Fibroblast of the aortic adventitia (primary cell): ENCODE measurements around the gene ZBTB11. TPM values are rescaled to one million over a fixed set of nuclear protein-coding genes. Genes with fewer than 3 reads are reported as not detected.
A peak's percentile ranks its signal among the peaks of the same experiment; 100 is the strongest.

Source experiments
- DNase-seq: peaks from one replicate; pipeline ENCODE4 v3.0.0-alpha.2; 2010; ENCODE audit warnings: low read depth
- H3K4me3 ChIP-seq: 2 replicates; pipeline ENCODE4 v1.5.1; 2011; ENCODE audit warnings: low read depth, mild to moderate bottlenecking, control low read depth, low read length, moderate library complexity
- CTCF ChIP-seq: IDR thresholded peaks from 2 replicates; pipeline ENCODE4 v1.5.1; 2011; ENCODE audit warnings: mild to moderate bottlenecking, low read length, control low read depth, inconsistent platforms; ENCODE audit not compliant: insufficient read depth
- total RNA-seq: library from RNA; depleted of rRNA; stranded (reverse); fragments of >200 nt; gene quantifications from 2 replicates; pipeline ENCODE4 v1.2.3, GENCODE V29; 2012; ENCODE audit warnings: low replicate concordance

ZBTB11 gene
- total RNA-seq = 21.4 and 23.1 TPM in 2 replicates

GRCh38 chr3:101676765-101677435, at the start of gene ZBTB11:
ZBTB11 (minus strand) TSS chr3:101677132; CDS start chr3:101676914, 218 bp downstream.
- peak within 1 kb of the TSS; percentile 97 for H3K4me3 ChIP-seq
- peak; percentile 62 for TF ChIP-seq CTCF
- DNase-seq = peak; percentile 100

- no peak for DNase-seq
- no peak for TF ChIP-seq CTCF
- H3K4me3 ChIP-seq = peak overlapping the region; percentile 94
These were observed 49.0 kb upstream of the ZBTB11 start for GRCh38 chr3:101725890-101726275.

GRCh38 chr3:101725194-101725889, 48.4 kb upstream of the ZBTB11 start:
- TF ChIP-seq CTCF = no peak
- no peak for DNase-seq
- H3K4me3 ChIP-seq = peak overlapping the region; percentile 94

- H3K4me3 ChIP-seq = peak within 1 kb of the TSS; percentile 94
- TF ChIP-seq CTCF = no peak
- peak; percentile 89 for DNase-seq
These were observed 47.6 kb upstream of the ZBTB11 start, which contains the start of gene CEP97 for GRCh38 chr3:101724329-101725193. CEP97 (plus strand) TSS chr3:101724614; CDS start chr3:101724677, 63 bp downstream.

GRCh38 chr3:101722394-101723173, 45.7 kb upstream of the ZBTB11 start:
- H3K4me3 ChIP-seq = no peak overlapping the region
- no peak for TF ChIP-seq CTCF
- no peak for DNase-seq
